IPS-NIHi7 (cell line): ENCODE measurements around the gene CALN1.
"Not testable (repeated sequence)": the region's sequence is repeated elsewhere in the genome, so short reads cannot be mapped to it uniquely, and the experiment has no call there.

ENCODE experiments used
- DNase-seq: peaks from one replicate; pipeline ENCODE4 v3.0.0; 2012; ENCODE audit warnings: mixed read lengths; ENCODE audit errors: extremely low spot score

Gene CALN1

GRCh38 chr7:71746006-71746405, 666.1 kb downstream of the CALN1 start:
- DNase-seq, result no peak

- no peak for DNase-seq
Measured at GRCh38 chr7:71740174-71740560, 672.0 kb downstream of the CALN1 start.

- peak; percentile 40 for DNase-seq
Measured at GRCh38 chr7:71739520-71740173, 672.5 kb downstream of the CALN1 start.

- not testable (repeated sequence) for DNase-seq
Measured at GRCh38 chr7:71737931-71738540, 674.1 kb downstream of the CALN1 start.

- DNase-seq, result peak; percentile 73
Measured at GRCh38 chr7:71735961-71736556, 676.1 kb downstream of the CALN1 start.

- peak; percentile 89 for DNase-seq
Measured at GRCh38 chr7:71733107-71733870, 678.8 kb downstream of the CALN1 start.

GRCh38 chr7:71731740-71732139, 680.4 kb downstream of the CALN1 start:
- no peak for DNase-seq
